GM21447 (cell line): ENCODE data around the gene LARP4B.

ENCODE experiments used
- ATAC-seq: cut with Tn5 transposase; IDR thresholded peaks from one replicate; pipeline ENCODE4 v1.9.1; 2021; ENCODE audit not compliant: unreplicated experiment

The LARP4B gene

GRCh38 chr10:926075-926698 is 5.3 kb downstream of the LARP4B start:
- ATAC-seq = no peak

- ATAC-seq = no peak
These were observed 7.0 kb downstream of the LARP4B start for GRCh38 chr10:924524-924859.

- no peak for ATAC-seq
These were observed 7.5 kb downstream of the LARP4B start for GRCh38 chr10:923844-924523.

- ATAC-seq = no peak
These were observed 9.8 kb downstream of the LARP4B start for GRCh38 chr10:921471-922414.

- ATAC-seq = no peak
These were observed 11.1 kb downstream of the LARP4B start for GRCh38 chr10:920450-920849.

- ATAC-seq = no peak
These were observed 12.0 kb downstream of the LARP4B start for GRCh38 chr10:919481-919880.

- no peak for ATAC-seq
These were observed 13.5 kb downstream of the LARP4B start for GRCh38 chr10:917999-918398.

- no peak for ATAC-seq
These were observed 14.1 kb downstream of the LARP4B start for GRCh38 chr10:917416-917720.

GRCh38 chr10:916716-917415 is 14.6 kb downstream of the LARP4B start:
- ATAC-seq = no peak

- ATAC-seq = no peak
These were observed 21.7 kb downstream of the LARP4B start for GRCh38 chr10:909831-910230.

- no peak for ATAC-seq
These were observed 25.5 kb downstream of the LARP4B start for GRCh38 chr10:905972-906371.

- no peak for ATAC-seq
These were observed 26.0 kb downstream of the LARP4B start for GRCh38 chr10:905503-905902.

GRCh38 chr10:904403-904802 is 27.1 kb downstream of the LARP4B start:
- ATAC-seq = no peak

GRCh38 chr10:898141-898540 is 33.4 kb downstream of the LARP4B start:
- no peak for ATAC-seq

GRCh38 chr10:896982-897381 is 34.5 kb downstream of the LARP4B start:
- ATAC-seq = no peak

GRCh38 chr10:895324-895723 is 36.2 kb downstream of the LARP4B start:
- no peak for ATAC-seq

GRCh38 chr10:878895-879294 is 52.6 kb downstream of the LARP4B start:
- ATAC-seq = no peak

- ATAC-seq = no peak
These were observed 53.2 kb downstream of the LARP4B start for GRCh38 chr10:878333-878759.

GRCh38 chr10:876438-876837 is 55.1 kb downstream of the LARP4B start:
- ATAC-seq = no peak

- ATAC-seq = no peak
These were observed 58.5 kb downstream of the LARP4B start for GRCh38 chr10:873020-873419.

GRCh38 chr10:871951-872403 is 59.5 kb downstream of the LARP4B start:
- no peak for ATAC-seq
